Mesothelial cell of epicardium (in vitro differentiated cells): ENCODE measurements around the gene KCNJ2. TPM values are rescaled to one million over a fixed set of nuclear protein-coding genes. Genes with fewer than 3 reads are reported as not detected.

ENCODE experiments used
- DNase-seq, 2 experiments: peaks; one replicate each; pipeline ENCODE4 v3.0.0; 2021; ENCODE audit warnings: low spot score in 2 of 2; ENCODE audit not compliant: unreplicated experiment in 2 of 2
- H3K27ac Mint-ChIP-seq: 2 replicates; pipeline ENCODE4 v1.8.0; 2021; ENCODE audit warnings: mixed read lengths
- H3K27me3 Mint-ChIP-seq: 2 replicates; pipeline ENCODE4 v1.8.0; 2021; ENCODE audit warnings: low read depth, mixed read lengths
- H3K36me3 Mint-ChIP-seq: 2 replicates; pipeline ENCODE4 v1.8.0; 2021; ENCODE audit warnings: mixed read lengths
- H3K4me1 Mint-ChIP-seq: 2 replicates; pipeline ENCODE4 v1.8.0; 2021; ENCODE audit warnings: mixed read lengths
- H3K4me3 Mint-ChIP-seq: 2 replicates; pipeline ENCODE4 v1.8.0; 2021; ENCODE audit warnings: mild to moderate bottlenecking, moderate library complexity, mixed read lengths
- H3K9me3 Mint-ChIP-seq: 2 replicates; pipeline ENCODE4 v1.8.0; 2021; ENCODE audit warnings: mixed read lengths
- total RNA-seq: library from RNA; stranded (reverse); gene quantifications from 3 replicates; pipeline ENCODE4 v1.2.1, GENCODE V29; 2021
- TF ChIP-seq, protein P1 (sequence below): fragments of 200-600 bp; sonication (generic); IDR thresholded peaks from one replicate; pipeline ENCODE4 v1.5.0; 2021; ENCODE audit warnings: antibody characterized with exemption; ENCODE audit not compliant: unreplicated experiment

Gene KCNJ2
- total RNA-seq, result 22.8 to 28.4 TPM (median 26.8 TPM) in 3 replicates

DNA sequence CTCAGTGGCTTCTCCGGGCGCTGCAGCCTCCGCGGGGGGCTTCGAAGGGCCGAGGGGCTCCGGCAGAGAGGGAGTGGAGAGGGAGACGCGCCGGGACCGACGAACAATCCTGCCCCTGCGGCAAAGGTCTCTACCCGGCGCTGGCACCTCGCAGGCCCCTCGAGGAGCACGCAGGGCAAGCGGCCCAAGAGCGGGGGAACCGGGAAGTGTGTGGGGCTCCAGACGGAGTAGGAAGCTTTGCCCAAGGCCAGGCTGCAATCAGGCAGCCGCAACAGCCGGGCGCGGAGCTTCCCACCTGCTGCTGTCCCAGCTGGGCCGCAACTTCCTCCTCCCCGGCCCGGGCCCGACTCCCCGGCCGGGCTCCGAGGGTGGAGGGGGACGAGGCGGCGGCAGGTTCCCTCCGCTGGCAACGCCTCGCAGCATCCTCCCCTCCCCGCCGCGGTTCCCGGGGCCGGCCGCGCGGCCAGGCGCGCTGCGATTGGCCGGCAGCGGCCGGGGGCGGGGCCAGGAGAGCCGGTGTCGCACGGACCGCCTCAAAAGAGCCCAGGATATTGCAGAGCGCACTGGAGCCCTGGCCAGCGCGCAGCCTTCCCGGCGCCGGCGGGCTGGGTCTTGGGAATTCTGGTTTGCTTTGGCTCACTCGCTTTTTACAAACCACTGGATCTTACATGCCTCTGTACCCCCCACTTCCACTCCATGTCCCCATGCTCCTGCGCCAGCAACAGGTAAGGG is at the start of gene KCNJ2:
Gene KCNJ2 (plus strand): TSS at position 556 of the 732 bp plus-strand sequence. CDS start 5,508 bp downstream, outside the sequence.
- H3K27me3 Mint-ChIP-seq, result peaks cover 3% of the 10 kb centered on the region
- TF ChIP-seq, protein P1, sequence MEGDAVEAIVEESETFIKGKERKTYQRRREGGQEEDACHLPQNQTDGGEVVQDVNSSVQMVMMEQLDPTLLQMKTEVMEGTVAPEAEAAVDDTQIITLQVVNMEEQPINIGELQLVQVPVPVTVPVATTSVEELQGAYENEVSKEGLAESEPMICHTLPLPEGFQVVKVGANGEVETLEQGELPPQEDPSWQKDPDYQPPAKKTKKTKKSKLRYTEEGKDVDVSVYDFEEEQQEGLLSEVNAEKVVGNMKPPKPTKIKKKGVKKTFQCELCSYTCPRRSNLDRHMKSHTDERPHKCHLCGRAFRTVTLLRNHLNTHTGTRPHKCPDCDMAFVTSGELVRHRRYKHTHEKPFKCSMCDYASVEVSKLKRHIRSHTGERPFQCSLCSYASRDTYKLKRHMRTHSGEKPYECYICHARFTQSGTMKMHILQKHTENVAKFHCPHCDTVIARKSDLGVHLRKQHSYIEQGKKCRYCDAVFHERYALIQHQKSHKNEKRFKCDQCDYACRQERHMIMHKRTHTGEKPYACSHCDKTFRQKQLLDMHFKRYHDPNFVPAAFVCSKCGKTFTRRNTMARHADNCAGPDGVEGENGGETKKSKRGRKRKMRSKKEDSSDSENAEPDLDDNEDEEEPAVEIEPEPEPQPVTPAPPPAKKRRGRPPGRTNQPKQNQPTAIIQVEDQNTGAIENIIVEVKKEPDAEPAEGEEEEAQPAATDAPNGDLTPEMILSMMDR, result no peak
- peaks cover 62% of the 10 kb centered on the region for H3K4me1 Mint-ChIP-seq
- no peaks in the 10 kb centered on the region for H3K9me3 Mint-ChIP-seq
- peak; percentile 82 to 90 for DNase-seq
- H3K36me3 Mint-ChIP-seq, result no peaks in the 10 kb centered on the region
- peak within 1 kb of the TSS; percentile 95 for H3K27ac Mint-ChIP-seq
- H3K4me3 Mint-ChIP-seq, result peak within 1 kb of the TSS; percentile 92

DNA sequence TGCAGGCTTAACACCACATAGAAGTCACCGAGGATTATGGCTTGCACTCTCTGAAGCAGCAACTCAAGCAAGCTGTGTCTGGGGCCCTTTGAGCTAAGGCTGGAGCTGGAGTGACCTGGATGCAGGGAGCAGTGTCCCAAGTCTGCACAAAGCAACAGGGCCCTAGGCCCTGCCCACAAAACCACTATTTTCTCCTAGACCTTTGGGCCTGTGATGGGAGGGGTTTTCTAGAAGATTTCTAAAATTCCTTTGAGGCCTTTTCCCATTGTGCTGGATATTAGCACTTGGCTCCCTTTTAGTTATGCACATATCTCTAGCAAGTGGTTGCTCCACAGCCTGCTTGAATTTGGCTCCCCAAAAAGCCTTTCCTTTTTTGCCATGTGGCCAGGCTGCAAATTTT is 49.8 kb upstream of the KCNJ2 start:
- peaks cover 7% of the 10 kb centered on the region for H3K36me3 Mint-ChIP-seq
- DNase-seq, result no peak
- peaks cover 43% of the 10 kb centered on the region for H3K4me1 Mint-ChIP-seq
- no peak overlapping the region for H3K4me3 Mint-ChIP-seq
- peaks cover 21% of the 10 kb centered on the region for H3K9me3 Mint-ChIP-seq
- TF ChIP-seq, protein P1, result no peak
- no peak overlapping the region for H3K27ac Mint-ChIP-seq
- no peaks in the 10 kb centered on the region for H3K27me3 Mint-ChIP-seq

DNA sequence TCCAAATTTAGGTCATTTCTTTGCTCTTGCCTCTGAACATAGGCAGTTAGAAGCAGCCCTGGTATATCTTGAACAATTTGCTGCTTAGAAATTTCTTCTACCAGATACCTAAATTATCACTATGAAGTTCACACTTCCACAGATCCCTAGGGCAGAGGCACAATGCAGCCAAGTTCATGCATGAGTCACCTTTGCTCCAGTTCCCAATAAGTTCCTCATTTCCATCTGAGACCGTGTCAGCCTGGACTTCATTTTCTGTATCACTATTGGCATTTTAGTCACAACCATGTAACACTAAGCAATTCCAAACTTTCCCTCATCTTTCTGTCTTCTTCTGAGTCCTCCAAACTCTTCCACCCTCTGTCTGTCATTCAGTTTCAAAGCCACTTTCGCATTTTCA is 49.3 kb upstream of the KCNJ2 start:
- DNase-seq, result no peak
- peaks cover 42% of the 10 kb centered on the region for H3K4me1 Mint-ChIP-seq
- H3K36me3 Mint-ChIP-seq, result peaks cover 7% of the 10 kb centered on the region
- H3K27ac Mint-ChIP-seq, result no peak overlapping the region
- H3K27me3 Mint-ChIP-seq, result no peaks in the 10 kb centered on the region
- H3K4me3 Mint-ChIP-seq, result no peak overlapping the region
- TF ChIP-seq, protein P1, result no peak
- peaks cover 21% of the 10 kb centered on the region for H3K9me3 Mint-ChIP-seq

DNA sequence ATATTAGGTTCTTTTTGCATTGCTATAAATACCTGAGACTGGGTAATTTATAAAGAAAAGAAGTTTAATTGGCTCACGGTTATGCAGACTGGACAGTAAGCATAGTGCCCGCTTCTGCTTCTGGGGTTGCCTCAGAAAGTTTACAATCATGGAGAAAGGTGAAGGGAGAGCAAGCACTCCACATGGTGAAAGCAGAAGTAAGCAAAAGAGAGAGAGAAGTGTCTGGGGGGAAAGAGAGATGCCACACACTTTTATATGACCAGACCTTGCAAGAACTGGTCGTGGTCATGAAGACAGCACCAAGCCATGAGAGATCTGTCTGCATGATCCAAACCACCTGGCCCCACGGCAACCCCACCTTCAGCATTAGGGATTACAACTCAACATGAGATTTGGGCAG is 48.9 kb upstream of the KCNJ2 start:
- no peaks in the 10 kb centered on the region for H3K27me3 Mint-ChIP-seq
- H3K27ac Mint-ChIP-seq, result no peak overlapping the region
- peaks cover 7% of the 10 kb centered on the region for H3K36me3 Mint-ChIP-seq
- H3K9me3 Mint-ChIP-seq, result peaks cover 21% of the 10 kb centered on the region
- no peak overlapping the region for H3K4me3 Mint-ChIP-seq
- TF ChIP-seq, protein P1, result no peak
- H3K4me1 Mint-ChIP-seq, result peaks cover 38% of the 10 kb centered on the region
- DNase-seq, result no peak

DNA sequence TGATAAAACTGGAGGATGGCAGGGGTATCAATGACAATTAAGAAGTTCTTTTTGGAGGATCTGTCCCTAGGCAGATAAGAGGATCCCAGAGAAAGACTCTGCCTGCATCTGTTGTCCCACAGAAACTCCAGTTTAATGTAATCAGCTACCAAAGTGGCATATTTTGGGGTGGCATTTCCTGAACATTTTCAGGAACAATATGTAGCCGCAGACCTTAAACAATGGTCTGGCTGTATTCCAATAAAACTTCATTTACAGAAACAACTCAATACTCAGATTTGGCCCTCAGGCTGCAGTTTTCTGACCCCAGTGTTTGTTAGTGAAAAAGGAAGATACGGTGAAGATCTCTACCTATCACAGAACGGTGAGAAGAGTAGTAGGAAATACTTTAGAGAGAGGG is 48.2 kb upstream of the KCNJ2 start:
- no peak for DNase-seq
- H3K4me1 Mint-ChIP-seq, result peaks cover 34% of the 10 kb centered on the region
- no peak overlapping the region for H3K4me3 Mint-ChIP-seq

More for the DNA sequence above, 48.2 kb upstream of the KCNJ2 start:
- no peak overlapping the region for H3K27ac Mint-ChIP-seq
- H3K9me3 Mint-ChIP-seq, result peaks cover 21% of the 10 kb centered on the region
- TF ChIP-seq, protein P1, result no peak
- H3K36me3 Mint-ChIP-seq, result peaks cover 7% of the 10 kb centered on the region
- no peaks in the 10 kb centered on the region for H3K27me3 Mint-ChIP-seq
